ENCODE results near the gene ITCH. TPM values are rescaled to one million over a fixed set of nuclear protein-coding genes. Genes with fewer than 3 reads are reported as not detected.

The ITCH gene
- total and polyA plus RNA-seq, 2 of the 8 experiments (the other 6 are each of a cell fraction or from before 2014, with no cell fraction given), result 3.9 to 45.2 TPM

- Histone ChIP-seq H3K9me3 (ENCODE audit: insufficient read depth in 2 of 2, low read depth in 1 of 2, low read length in 1 of 2) (no peaks in the 10 kb centered on the region), H3K56ac (replicated peaks; ENCODE audit: insufficient read length, low read depth, low read length) (no peak overlapping the region), H3K36me3 (ENCODE audit: control insufficient read depth in 2 of 4, insufficient read depth in 4 of 4, low read length in 3 of 4) (peaks cover 0 to 4% (median 1%) of the 10 kb centered on the region in 4 experiments; a peak in 4 of 8 replicates), H3K23me2 (ENCODE audit: low read depth, low read length) (no peaks in the 10 kb centered on the region), H2AK5ac (ENCODE audit: low read depth, low read length) (no peak overlapping the region), H3K4me3 (ENCODE audit: extremely low read depth in 1 of 4, insufficient read depth in 2 of 4, low read depth in 3 of 4, low read length in 4 of 4) (no peak overlapping the region), H2AFZ (ENCODE audit: low read length) (no peak overlapping the region), H3K79me2 (ENCODE audit: control insufficient read depth in 1 of 2, insufficient read depth in 2 of 2, low read length in 2 of 2) (peaks cover 0 to 39% of the 10 kb centered on the region in 2 experiments; a peak in 2 of 4 replicates), H3K27ac (ENCODE audit: low read depth, low read length) (no peak overlapping the region), H2BK120ac (replicated peaks; ENCODE audit: low read depth, low read length) (no peak overlapping the region), H3K9ac (replicated peaks in 1 of 4; ENCODE audit: extremely low read depth in 1 of 4, low read depth in 3 of 4, low read length in 3 of 4) (no peak overlapping the region), H3K23ac (ENCODE audit: insufficient read length) (no peak overlapping the region), H2BK20ac (ENCODE audit: low read length) (no peak overlapping the region), H3K27me3 (replicated peaks in 1 of 4; ENCODE audit: control insufficient read depth in 3 of 4, extremely low read depth in 1 of 4, insufficient read depth in 3 of 4, low read length in 3 of 4) (no peaks in the 10 kb centered on the region), H3K4me1 (replicated peaks in 1 of 4; ENCODE audit: control insufficient read depth in 3 of 4, insufficient read depth in 4 of 4, low read length in 3 of 4) (peaks cover 0 to 4% (median 0%) of the 10 kb centered on the region in 4 experiments; a peak in 1 of 7 replicates), H3K4ac (replicated peaks; ENCODE audit: insufficient read length, low read depth, low read length) (no peak overlapping the region), H2BK5ac (ENCODE audit: low read depth, low read length) (no peak overlapping the region), H3K4me2 (ENCODE audit: insufficient read depth in 1 of 2, low read depth in 2 of 2, low read length in 2 of 2) (no peak overlapping the region), H3K14ac (ENCODE audit: insufficient read length) (no peak overlapping the region), H4K91ac (replicated peaks; ENCODE audit: insufficient read length, low read length) (no peak overlapping the region), H2BK12ac (ENCODE audit: low read depth, low read length) (no peak overlapping the region), H2BK15ac (ENCODE audit: low read length) (no peak overlapping the region), H3K79me1 (ENCODE audit: low read depth, low read length) (peaks cover 4% of the 10 kb centered on the region; the same call in 1 of the 2 replicates), H3K18ac (ENCODE audit: extremely low read depth, low read length) (no peak overlapping the region), H4K5ac (ENCODE audit: insufficient read length, low read depth, low read length) (no peak overlapping the region), H4K20me1 (replicated peaks in 1 of 2; ENCODE audit: control insufficient read depth in 1 of 2, insufficient read depth in 2 of 2, low read length in 2 of 2) (peaks cover 0 to 8% of the 10 kb centered on the region in 2 experiments), H4K8ac (ENCODE audit: extremely low read depth, insufficient read depth, low read length) (no peak overlapping the region)
- 79% methylated on average over 1 of the region's 1 CpG; no CpG with 5 or more reads in 1 of the 2 experiments for WGBS, 2 experiments (ENCODE audit: extremely low coverage in 1 of 2, insufficient coverage in 1 of 2, insufficient read length in 1 of 2, insufficient replicate concordance in 2 of 2, low coverage in 1 of 2, low lambda C conversion rate in 2 of 2, missing lambda C conversion rate in 1 of 2)
- DNase-seq (ENCODE audit: low read depth in 1 of 2, low spot score in 2 of 2) (no peak), FAIRE-seq (no peak)
- no peak for TF ChIP-seq YY1 (IDR thresholded peaks at IDR 0.05; ENCODE audit: low read depth, low read length)
- TF ChIP-seq PHF8 (conservative IDR thresholded peaks at IDR 0.05; ENCODE audit: low read depth, low read length), result no peak
- TF ChIP-seq CHD2 (IDR thresholded peaks at IDR 0.05; ENCODE audit: low read length), result no peak
- TF ChIP-seq SP4 (IDR thresholded peaks at IDR 0.05; ENCODE audit: low read length), result no peak
- no peak for TF ChIP-seq CBX8 (IDR thresholded peaks at IDR 0.05; ENCODE audit: borderline replicate concordance, low read depth, low read length)
- no peak for TF ChIP-seq NRF1 (IDR thresholded peaks at IDR 0.05; ENCODE audit: low read depth, low read length)
- no peak for TF ChIP-seq SIX5 (IDR thresholded peaks at IDR 0.05; ENCODE audit: low read depth, low read length)
- TF ChIP-seq POLR2AphosphoS5 (IDR thresholded peaks at IDR 0.05; ENCODE audit: low read depth, low read length), result no peak
- ChIA-PET POLR2A (ENCODE audit: partially characterized antibody) (no interaction called here), CTCF (ENCODE audit: partially characterized antibody) (interaction anchor here (3.7 kb wide), 1 partner anchor 92 kb away, joined by 17 read pairs; no protein-coding TSS in a partner anchor)
These were observed 40.8 kb downstream of the ITCH start for GRCh38 chr20:34403908-34404307.
